A673 (cell line): ENCODE results near the gene ATG16L2. TPM values are rescaled to one million over a fixed set of nuclear protein-coding genes. Genes with fewer than 3 reads are reported as not detected.
"Not testable (repeated sequence)": the region's sequence is repeated elsewhere in the genome, so short reads cannot be mapped to it uniquely, and the experiment has no call there.

ENCODE experiments used
- BruUV-seq: library from RNA; stranded (reverse); fragments of 400-500 nt; replicated peaks from 2 replicates; lab custom pipeline; 2021; lab: Mats Ljungman, UMichigan
- CTCF ChIA-PET: fragments of 300-600 bp; sonication (Branson Sonifier 250); formaldehyde crosslinking; loops from one replicate; lab custom pipeline; 2022; ENCODE audit warnings: antibody characterized with exemption; lab: Charles Lee
- POLR2A ChIA-PET: fragments of 300-600 bp; sonication (Branson Sonifier 250); formaldehyde crosslinking; loops from one replicate; lab custom pipeline; 2022; ENCODE audit warnings: antibody characterized with exemption; ENCODE audit not compliant: low non-redundant PET; lab: Charles Lee
- DNase-seq: peaks from one replicate; pipeline ENCODE4 v3.0.0-alpha.2; 2015; ENCODE audit warnings: low spot score
- H3K27ac ChIP-seq: fragments of 200-600 bp; sonication (generic); 2 replicates; pipeline ENCODE4 v1.5.1; 2016; ENCODE audit warnings: mixed run types, low read depth, mild to moderate bottlenecking, mixed read lengths, antibody characterized with exemption, low read length; ENCODE audit not compliant: poor library complexity, severe bottlenecking
- H3K27me3 ChIP-seq: fragments of 200-600 bp; sonication (generic); replicated peaks from 2 replicates; pipeline ENCODE4 v1.6.1; 2017; ENCODE audit warnings: mixed run types, low read depth, mild to moderate bottlenecking, mixed read lengths, antibody characterized with exemption, low read length; ENCODE audit not compliant: insufficient read depth, poor library complexity
- H3K36me3 ChIP-seq: fragments of 200-600 bp; sonication (generic); 2 replicates; pipeline ENCODE4 v1.6.1; 2016; ENCODE audit warnings: mixed run types, mild to moderate bottlenecking, mixed read lengths, antibody characterized with exemption, low read length; ENCODE audit not compliant: insufficient read depth, poor library complexity, severe bottlenecking
- H3K4me1 ChIP-seq: fragments of 200-600 bp; sonication (generic); 2 replicates; pipeline ENCODE4 v1.6.1; 2017; ENCODE audit warnings: mixed run types, mild to moderate bottlenecking, mixed read lengths, antibody characterized with exemption, low read length; ENCODE audit not compliant: insufficient read depth, poor library complexity, severe bottlenecking
- H3K4me3 ChIP-seq: fragments of 200-600 bp; sonication (generic); 2 replicates; pipeline ENCODE4 v1.5.1; 2016; ENCODE audit warnings: low read depth, mixed run types, mild to moderate bottlenecking, mixed read lengths, low read length; ENCODE audit not compliant: poor library complexity, severe bottlenecking
- H3K9me3 ChIP-seq: fragments of 200-600 bp; sonication (generic); 2 replicates; pipeline ENCODE4 v1.6.1; 2016; ENCODE audit warnings: mixed run types, low read depth, mild to moderate bottlenecking, mixed read lengths, antibody characterized with exemption, low read length; ENCODE audit not compliant: poor library complexity, severe bottlenecking
- EZH2 ChIP-seq: fragments of 200-600 bp; sonication (generic); IDR thresholded peaks from 2 replicates; pipeline ENCODE4 v1.6.1; 2017; ENCODE audit warnings: borderline replicate concordance, low read depth, mild to moderate bottlenecking, mixed read lengths, antibody characterized with exemption, low read length; ENCODE audit not compliant: poor library complexity, severe bottlenecking
- intact Hi-C: fragments of 100-400 bp; cut with micrococcal nuclease; formaldehyde crosslinking; loops from one replicate; pipeline ENCODE4 v1.10.0; 2022; ENCODE audit not compliant: unreplicated experiment
- total RNA-seq: library from RNA; stranded (reverse); gene quantifications from 2 replicates; pipeline ENCODE4 v1.2.3, GENCODE V29; 2021
- TF ChIP-seq, protein P1 (sequence below): fragments of 300-800, 200-600 bp; sonication (generic); conservative IDR thresholded peaks from 2 replicates; pipeline ENCODE4 v1.5.1; 2017; ENCODE audit warnings: low read depth, mild to moderate bottlenecking, antibody characterized with exemption, low read length, moderate library complexity, mixed read lengths

The ATG16L2 gene
- total RNA-seq, 1 experiment from 2014 or later, result 8.6 TPM

DNA sequence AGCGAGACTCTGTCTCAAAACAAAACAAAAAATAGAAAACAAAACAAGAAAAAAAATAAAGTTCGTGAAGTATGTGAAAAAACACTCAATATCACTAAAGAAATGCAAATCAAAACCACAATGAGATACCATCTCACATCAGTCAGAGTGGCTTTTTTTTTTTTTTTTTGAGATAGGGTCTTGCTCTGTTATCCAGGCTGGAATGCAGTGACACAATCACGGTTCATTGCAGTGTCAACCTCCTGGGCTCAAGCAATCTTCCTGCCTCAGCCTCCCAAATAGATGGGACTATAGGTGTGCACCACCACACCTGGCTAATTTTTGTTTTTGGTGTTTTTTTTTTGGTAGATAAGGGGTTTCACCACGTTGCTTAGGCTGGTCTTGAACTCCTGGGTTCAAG lies 37.5 kb downstream of the ATG16L2 start:
- BruUV-seq, result no TSS peak

DNA sequence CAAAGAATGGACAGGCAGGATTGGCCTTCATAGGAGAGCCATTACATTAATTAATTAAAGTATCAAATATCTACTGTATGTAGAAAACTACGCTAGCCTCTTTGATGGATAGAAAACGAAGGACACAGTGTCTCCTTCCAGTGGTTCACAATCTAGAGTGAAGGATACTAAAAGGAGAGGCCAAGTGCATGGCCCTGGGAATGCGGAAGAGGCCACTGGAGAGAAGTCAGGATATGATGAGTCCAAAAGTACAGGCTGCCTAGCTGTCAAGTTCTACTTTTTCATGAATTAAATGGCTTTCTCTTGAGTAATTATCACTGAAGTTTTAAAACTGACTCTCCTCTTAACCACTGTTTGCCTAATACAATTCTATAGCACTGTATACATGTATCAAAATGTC lies 41.9 kb downstream of the ATG16L2 start:
- BruUV-seq, result no TSS peak
- CTCF ChIA-PET, result no interaction called here
- TF ChIP-seq, protein P1, sequence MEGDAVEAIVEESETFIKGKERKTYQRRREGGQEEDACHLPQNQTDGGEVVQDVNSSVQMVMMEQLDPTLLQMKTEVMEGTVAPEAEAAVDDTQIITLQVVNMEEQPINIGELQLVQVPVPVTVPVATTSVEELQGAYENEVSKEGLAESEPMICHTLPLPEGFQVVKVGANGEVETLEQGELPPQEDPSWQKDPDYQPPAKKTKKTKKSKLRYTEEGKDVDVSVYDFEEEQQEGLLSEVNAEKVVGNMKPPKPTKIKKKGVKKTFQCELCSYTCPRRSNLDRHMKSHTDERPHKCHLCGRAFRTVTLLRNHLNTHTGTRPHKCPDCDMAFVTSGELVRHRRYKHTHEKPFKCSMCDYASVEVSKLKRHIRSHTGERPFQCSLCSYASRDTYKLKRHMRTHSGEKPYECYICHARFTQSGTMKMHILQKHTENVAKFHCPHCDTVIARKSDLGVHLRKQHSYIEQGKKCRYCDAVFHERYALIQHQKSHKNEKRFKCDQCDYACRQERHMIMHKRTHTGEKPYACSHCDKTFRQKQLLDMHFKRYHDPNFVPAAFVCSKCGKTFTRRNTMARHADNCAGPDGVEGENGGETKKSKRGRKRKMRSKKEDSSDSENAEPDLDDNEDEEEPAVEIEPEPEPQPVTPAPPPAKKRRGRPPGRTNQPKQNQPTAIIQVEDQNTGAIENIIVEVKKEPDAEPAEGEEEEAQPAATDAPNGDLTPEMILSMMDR, result no peak
- no peak for TF ChIP-seq EZH2

More for the DNA sequence above, 37.5 kb downstream of the ATG16L2 start:
- intact Hi-C loops, result no loop called here
- DNase-seq, result no peak
- ChIA-PET CTCF (no interaction called here), POLR2A (no interaction called here)
- H3K27ac ChIP-seq, result no peak overlapping the region
- no peak overlapping the region for H3K4me3 ChIP-seq
- H3K27me3 ChIP-seq, result no peaks in the 10 kb centered on the region
- H3K4me1 ChIP-seq, result no peaks in the 10 kb centered on the region
- H3K36me3 ChIP-seq, result no peaks in the 10 kb centered on the region
- no peak for TF ChIP-seq EZH2
- TF ChIP-seq, protein P1, result no peak
- no peaks in the 10 kb centered on the region for H3K9me3 ChIP-seq

DNA sequence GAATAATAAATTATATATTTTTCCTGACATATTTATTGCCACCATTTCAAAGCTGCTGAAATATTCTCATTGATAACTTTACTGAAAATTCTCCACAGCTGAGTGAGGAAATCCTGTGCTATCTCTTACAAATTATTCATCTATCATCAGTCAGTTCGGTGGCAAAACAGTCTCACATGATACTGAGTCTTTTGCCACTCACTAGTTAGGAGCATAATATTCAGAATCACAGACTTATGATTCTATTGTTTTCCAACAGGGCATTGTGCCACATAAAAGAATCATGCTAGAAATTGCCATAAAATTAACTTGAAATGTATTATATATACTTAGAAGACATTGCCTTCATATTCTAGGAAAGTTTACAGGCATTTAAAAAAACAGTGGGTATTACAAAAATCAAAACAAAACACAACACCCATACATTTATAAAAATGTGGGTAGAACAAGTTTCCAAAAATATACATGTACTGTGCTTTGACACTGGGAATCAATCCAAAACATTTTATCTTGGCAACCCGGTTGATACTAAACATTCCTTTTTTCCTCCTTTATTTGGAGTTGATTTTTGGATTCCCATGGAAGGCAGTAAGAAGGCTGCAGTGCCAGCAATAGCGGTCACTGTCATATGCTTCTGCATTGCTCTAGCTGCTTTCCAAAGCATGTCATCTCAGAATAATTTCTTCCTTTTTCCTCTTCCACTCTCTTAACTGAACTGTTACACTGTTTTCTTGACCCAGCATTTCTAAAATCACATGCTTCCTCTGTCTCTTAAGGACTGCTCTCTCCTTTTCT lies 42.5 kb downstream of the ATG16L2 start:
- ChIA-PET POLR2A (no interaction called here), CTCF (interaction anchor here (0.6 kb wide), 1 partner anchor 328 kb away, joined by 3 read pairs; no protein-coding TSS in a partner anchor)
- Histone ChIP-seq H3K4me3 (no peak overlapping the region), H3K36me3 (no peaks in the 10 kb centered on the region), H3K9me3 (no peaks in the 10 kb centered on the region), H3K27me3 (no peaks in the 10 kb centered on the region), H3K27ac (no peak overlapping the region), H3K4me1 (no peaks in the 10 kb centered on the region)
- TF ChIP-seq, protein P1, result no peak
- TF ChIP-seq EZH2, result no peak
- BruUV-seq, result no TSS peak
- intact Hi-C loops, result no loop called here
- no peak for DNase-seq

More for the DNA sequence above, 41.9 kb downstream of the ATG16L2 start:
- no peak overlapping the region for H3K27ac ChIP-seq
- H3K36me3 ChIP-seq, result no peaks in the 10 kb centered on the region
- H3K4me1 ChIP-seq, result no peaks in the 10 kb centered on the region
- intact Hi-C loops, result no loop called here
- no peak overlapping the region for H3K4me3 ChIP-seq
- no peak for DNase-seq
- H3K27me3 ChIP-seq, result no peaks in the 10 kb centered on the region
- no peaks in the 10 kb centered on the region for H3K9me3 ChIP-seq
- POLR2A ChIA-PET, result no interaction called here

DNA sequence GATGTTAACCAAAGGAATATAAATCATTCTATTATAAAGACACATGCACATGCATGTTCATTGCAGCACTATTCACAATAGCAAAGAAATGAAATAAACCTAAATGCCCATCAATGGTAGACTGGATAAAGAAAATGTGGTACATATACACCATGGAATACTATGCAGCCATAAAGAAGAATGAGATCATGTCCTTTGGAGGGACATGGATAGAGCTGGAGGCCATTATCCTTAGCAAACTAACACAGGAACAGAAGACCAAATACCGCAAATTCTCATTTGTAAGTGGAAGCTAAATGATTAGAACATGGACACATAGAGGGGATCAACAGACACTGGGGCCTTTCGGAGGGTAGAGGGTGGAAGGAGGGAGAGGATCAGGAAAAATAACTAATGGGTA lies 44.1 kb downstream of the ATG16L2 start:
- H3K36me3 ChIP-seq, BruUV-seq, POLR2A ChIA-PET, DNase-seq, H3K27me3 ChIP-seq, H3K4me1 ChIP-seq, H3K9me3 ChIP-seq, CTCF ChIA-PET, H3K4me3 ChIP-seq, H3K27ac ChIP-seq, intact Hi-C loops: not testable (repeated sequence)
